ENCODE data around the gene IL6R.
"Not testable (repeated sequence)": the region's sequence is repeated elsewhere in the genome, so short reads cannot be mapped to it uniquely, and the experiment has no call there.

IL6R gene

DNA sequence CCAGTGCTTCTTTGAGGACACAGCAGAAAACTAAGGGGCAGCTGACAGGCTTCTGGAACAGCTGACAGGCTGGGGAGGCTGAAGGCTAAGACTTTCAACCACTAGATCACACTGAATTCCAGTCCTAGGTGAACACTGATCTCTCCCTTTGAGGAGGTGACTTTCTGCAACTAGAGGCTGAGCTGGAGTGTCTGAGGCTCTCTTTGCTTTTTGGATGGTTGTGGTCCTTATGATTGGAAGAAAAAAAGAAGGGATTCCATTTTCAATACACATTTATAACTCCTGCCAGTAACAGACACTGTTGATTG, 1.4 kb downstream of the IL6R start:
- H3K4me3 ChIP-seq (ENCODE audit: low read depth, low read length): no peak overlapping the region

DNA sequence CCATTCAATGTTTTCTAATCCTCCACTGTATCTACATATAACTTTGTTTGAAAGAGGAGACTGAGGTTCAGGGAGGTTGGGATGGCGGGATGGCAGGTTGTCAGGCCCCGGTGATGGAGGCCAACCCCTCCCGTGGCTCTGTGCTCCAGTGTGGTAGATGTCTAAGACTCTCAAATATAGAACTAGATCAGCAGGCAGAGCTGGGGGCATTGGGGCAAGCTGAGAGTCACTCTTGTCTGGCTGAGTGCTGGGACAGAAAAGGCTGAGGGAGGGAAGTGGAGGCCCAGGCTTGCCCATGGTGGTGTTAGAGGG, 1.7 kb downstream of the IL6R start:
- no peak overlapping the region for H3K4me3 ChIP-seq (ENCODE audit: low read depth, low read length)

DNA sequence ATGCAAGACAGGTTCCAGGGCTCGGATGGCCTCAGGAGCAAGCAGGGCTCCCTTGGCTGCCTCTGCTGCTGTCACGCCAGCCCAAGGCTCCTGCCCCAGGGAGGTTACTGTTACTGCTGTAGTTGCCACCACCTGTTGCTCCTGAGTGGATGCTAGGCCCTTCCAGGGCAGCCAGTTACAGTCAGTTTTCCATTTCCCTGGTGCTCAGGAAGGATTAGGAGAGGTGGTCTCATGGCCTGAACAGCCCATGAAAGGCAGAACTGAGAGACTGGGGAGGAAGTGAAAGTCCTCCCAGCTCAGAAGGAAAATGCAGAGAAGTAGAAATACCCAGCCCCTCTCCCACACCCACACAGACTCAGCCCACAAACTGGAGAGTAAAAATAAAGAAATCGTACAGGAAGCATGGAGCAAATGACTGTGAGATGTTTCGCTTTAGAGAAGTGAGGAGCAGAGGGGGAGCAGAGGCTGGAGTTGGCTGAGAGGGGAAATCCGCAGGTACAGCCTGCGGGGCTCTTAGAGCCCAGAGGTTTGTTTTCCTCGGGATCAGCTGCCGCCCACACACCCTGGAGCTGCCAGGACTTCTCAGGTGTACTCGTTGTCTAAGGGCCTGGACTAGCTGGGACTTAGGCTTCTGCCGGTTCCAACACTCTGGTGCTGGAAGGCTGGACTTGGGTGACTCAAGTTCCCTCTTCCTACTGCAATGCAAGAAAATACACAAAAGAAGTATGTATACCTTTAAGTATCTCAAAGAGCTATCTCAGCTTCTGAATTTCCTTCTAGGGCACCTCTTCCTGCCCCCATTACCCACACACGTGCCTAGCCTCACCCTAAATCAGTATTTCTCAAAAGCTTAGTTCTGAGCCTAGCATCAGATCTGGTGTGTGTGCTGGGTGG, 2.3 kb downstream of the IL6R start:
- no peak overlapping the region for H3K4me3 ChIP-seq (ENCODE audit: low read depth, low read length)

DNA sequence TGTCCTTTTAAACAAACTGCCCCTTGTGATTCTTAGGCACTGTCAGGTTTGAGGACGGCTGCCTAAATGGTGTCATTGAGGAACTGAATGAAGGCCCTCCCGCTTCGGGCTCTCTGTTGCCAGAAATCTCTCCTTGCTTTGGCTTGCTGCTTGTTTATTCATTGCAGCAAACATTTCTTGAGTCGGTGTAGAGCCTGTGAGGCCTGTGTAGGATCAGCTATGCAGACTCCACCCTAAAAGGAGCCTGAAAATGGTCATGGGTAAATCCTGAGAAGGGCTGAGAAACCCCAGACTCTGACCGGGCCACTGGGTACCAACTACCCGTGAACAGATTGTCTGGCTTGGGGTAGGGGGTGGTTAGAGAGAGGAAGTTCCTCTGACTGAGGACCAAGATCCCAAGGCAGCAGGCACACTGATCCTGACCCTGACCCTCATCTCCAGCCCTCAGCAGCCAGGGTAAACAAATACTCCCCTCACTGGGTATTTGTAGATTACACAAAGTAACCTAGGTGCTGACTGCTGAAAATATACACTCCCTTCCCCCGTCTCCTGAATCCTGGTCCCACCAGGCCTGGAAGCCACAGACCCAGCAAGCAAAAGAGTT, 3.1 kb downstream of the IL6R start:
- no peak overlapping the region for H3K4me3 ChIP-seq (ENCODE audit: low read depth, low read length)

DNA sequence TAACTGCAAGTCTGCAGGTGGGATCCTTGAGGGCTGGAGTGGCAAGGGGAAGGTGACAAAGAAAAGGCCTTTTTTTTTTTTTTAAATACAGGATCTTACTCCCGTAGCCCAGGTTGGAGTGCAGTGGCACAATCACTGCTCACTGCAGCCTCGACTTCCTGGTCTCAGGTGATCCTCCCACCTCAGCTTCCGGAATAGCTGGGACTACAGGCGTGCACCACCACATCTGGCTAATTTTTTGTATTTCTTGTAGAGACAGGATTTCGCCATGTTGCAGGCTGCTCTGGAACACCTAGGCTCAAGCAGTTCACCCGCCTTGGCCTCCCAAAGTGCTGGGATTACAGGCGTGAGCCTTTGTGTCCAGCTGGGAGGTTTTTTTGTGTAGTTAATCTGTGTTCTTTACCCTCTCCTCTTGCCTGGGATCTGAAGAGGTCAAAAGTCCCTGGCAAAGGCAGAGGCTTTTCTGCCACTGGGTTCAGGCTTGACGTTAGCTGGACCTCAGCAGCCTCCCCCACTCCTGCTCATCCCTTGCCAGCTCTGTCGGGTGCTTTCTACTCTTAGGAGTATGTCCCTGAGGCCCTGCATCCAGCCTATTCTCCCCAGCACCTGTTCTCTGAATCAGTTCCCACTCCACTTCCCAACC, 5.2 kb downstream of the IL6R start:
- H3K4me3 ChIP-seq (ENCODE audit: low read depth, low read length): no peak overlapping the region

DNA sequence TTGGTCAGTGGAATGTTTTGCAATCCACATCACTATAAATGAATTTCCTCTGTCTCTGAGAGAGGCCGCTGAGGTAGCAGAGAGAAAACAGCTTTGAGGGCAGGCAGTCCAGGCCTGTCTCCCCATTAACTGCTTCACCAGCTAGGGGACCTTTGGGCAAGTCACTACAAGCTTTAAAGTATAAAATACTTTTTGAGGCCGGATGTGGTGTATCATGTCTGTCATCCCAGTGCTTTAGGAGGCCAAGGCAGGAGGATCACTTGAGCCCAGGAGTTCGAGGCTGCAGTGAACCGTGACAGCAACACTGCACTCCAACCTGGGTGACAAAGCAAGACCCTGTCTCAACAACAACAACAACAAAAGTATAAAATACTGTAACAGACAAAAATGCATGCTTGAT, 6.4 kb downstream of the IL6R start:
- H3K4me3 ChIP-seq (ENCODE audit: low read depth, low read length): no peak overlapping the region

DNA sequence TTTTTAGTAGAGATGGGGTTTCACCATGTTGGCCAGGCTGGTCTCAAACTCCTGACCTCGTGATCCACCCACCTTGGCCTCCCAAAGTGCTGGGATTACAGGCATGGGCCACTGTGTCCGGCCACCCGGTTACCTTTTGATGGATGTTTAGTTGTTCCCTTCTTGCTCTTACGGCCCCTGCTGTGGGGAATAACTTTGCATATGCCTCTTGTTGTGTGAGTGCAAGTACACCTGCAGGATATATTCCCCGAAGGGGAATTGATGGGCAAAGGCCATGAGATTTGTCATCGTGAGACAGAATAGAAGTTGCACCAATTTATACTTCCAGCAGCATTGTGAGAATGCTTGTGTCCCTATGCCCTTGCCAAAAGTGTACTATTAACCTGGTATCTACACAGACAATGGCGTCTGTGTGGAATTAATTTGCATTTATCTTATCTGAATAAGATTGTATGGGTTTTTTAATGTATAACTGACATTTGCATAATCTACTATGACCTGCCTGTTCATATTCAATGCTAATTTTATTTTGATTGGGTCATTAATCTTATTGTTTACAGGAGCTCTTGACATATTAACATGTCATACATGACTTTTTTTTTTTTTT, 8.1 kb downstream of the IL6R start:
- H3K4me3 ChIP-seq (ENCODE audit: low read depth, low read length): no peak overlapping the region

DNA sequence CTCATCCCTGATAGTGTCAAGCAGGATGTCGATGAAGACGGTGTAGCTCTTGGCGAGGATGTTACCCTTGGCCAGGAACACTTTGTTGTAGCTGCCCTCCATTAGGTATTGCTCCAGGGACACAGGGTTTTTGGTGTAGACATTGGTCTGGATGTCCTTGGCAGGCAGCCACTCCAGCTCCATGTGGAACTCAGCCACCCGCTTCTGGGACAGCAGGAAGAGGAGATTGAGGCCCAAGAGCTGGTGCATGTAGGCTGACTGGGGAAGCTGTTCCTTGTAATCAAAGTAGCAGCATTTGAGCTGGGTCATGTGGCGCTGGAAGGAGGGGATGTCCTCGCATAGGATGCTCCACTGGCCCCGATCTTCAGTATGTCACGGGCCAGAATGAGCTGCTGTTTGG, 9.5 kb downstream of the IL6R start:
- H3K4me3 ChIP-seq (ENCODE audit: low read depth, low read length): no peak overlapping the region

DNA sequence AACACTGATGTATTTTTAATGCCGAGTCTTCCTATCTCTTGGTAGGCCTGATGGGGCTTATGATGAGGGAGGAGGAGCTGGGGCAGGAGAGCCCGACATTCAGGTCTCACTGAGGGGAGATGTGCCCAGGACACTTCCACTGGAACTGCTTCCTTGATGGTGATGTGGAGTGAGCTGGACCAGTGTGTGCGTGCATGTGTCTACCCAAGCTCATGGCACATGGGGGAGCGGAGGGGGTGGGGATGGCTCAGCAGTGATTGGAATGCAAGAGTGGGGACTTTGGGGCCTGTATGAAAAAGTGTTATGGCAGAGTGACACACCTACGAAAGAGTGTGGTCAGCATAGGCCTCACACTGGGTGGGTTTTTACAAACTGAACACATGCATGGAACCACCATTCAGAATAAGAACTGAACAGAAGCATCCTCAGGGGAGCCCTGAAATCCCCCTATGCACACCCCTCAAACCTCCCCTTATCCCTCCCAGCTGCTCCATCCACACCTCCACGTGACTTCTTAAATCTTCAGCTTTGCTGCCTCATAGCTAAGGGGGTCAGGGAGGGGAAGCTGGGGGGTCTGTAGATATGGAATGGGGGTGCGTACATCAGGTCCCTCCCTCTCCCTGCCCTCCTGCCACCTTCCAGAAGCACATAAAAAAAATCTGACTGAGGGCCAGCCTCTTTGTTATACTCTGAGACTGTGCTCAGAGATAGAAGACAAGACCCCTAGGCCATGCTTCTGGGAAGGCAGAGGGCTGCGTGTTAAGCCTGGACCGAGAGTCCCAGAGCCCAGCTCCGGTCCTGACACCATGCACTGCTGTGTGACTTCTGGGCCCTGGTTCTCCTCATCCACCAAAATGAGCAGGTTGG, 11.6 kb downstream of the IL6R start:
- H3K4me3 ChIP-seq (ENCODE audit: low read depth, low read length): no peak overlapping the region

DNA sequence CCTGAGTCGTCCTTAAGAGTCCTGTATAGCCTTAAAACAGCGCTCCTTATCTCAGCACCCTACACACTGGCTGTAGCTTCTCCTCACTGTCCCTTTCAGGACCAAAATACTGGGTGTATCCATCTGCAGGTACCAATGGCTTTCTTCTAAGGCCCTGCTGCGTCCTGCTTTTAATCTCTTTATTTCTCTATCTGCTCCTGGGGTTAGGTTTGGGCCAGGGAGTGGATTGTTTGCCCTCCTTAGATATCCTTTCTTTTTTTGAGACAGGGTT, 12.1 kb downstream of the IL6R start:
- no peak overlapping the region for H3K4me3 ChIP-seq (ENCODE audit: low read depth, low read length)

DNA sequence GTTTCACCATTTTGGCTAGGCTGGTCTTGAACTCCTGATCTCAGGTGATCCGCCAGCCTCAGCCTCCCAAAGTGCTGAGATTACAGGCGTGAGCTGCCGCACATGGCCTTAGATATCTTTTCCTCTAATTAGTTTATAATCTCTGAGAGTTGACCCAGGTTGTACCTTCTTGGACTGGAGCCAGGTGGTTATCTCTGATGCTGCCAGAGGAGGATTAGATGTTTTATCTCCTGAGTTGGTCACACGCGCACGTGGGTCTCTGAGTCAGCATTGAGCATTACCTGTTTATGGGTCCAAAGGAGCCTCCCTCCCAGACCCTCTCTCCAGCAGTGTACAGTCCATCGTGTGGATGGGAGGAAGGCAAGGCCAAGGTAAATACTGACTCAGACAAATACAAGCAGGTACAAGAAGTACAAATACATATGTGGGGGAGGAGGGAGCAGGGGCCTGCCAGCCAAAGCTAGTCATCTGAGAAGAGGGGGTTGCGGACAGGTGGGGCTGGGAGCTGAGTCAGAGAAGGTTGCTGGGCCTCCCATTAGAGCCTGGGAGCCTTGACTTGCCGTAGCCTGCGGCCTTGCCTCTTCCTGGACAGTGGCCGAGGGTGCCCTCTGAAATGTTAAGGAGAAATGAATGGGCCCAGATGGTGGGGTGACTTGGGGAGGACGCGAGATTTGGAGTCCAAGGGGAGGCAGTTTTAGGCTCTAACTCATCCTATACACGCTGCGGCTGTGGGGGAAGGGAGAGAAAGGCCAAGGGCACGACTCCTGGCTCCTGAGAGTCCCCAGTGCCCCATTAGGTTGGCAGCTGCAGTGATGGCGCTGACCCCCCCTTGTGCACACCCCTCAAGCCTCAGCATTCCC, 13.1 kb downstream of the IL6R start:
- H3K4me3 ChIP-seq (ENCODE audit: low read depth, low read length): no peak overlapping the region

DNA sequence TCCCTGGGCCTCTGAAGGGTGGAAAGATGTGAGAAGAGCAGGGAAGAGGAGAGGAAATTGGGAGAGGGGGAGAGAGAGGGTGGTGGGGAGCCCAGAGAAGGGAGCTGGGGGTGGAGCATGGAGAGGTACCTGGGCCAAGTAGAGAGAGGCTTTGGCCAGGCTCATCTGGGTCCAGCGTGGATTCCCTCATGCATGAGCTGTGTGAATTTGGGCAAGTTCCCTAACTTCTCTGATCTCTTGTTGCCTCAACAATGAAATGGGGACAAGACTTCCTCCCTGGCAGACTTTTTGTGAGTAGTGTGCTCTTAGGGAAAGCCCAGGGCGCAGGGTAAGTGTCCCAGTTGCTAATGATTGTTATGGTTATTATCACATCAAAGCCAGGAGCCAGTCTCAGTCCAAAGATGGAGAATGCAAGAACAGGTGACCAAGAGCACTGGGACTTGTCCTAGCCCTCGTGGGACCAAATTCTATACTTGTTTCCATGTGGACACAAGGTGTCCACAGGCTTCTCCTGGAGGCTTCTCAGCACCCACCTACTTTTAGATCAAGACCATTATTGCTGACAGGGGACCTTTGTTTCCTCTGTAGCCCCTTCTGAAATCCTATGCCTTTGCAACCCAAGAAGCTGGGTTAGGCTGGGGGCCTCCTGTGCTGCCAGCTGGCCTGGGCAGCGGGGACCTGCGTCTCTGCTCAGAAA, 13.9 kb downstream of the IL6R start:
- no peak overlapping the region for H3K4me3 ChIP-seq (ENCODE audit: low read depth, low read length)

DNA sequence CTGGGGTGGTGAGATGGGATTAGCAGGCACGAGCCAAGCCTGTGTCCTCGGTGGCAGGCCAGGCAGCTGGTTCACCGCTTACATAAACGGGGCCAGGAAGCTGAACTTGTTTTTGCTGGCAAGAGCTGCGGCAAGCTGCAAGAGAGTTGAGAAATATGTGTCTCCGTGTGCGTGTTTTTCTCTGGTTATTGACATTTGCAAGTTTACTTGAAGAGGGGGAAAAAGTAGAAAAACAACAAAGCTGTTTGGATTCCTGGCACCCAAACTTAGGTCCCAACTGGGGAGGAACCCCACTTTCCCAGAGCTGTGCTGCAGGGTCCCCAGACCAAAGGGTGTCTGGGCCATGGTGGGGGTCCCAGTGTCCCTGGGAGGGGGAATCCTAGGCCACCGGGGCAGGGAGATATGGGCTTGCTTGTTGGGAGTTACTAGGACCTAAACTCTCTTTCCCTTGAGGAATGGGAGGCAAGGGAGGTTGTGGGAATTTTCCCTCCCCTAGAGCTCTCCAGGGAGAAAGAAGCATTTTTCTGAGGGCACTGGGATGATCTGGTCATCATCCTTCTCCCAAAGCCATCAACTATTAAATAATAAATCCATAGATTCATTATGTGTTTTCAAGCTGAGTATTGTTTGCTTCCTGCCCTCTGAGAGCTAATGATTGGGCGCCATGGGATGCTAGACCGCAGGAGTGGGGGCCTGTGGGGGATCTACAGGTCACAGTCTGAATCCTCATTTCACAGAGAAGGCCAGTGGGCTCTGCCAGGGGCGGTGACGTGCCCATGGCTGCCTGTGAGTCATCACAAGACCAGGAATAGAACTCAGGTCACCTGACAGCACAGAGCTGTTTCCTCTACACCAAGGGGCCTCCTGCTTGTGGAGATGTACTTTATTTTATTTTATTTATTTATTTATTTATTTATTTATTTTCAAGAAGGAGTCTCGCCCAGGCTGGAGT, 14.8 kb downstream of the IL6R start:
- H3K4me3 ChIP-seq (ENCODE audit: low read depth, low read length): no peak overlapping the region

DNA sequence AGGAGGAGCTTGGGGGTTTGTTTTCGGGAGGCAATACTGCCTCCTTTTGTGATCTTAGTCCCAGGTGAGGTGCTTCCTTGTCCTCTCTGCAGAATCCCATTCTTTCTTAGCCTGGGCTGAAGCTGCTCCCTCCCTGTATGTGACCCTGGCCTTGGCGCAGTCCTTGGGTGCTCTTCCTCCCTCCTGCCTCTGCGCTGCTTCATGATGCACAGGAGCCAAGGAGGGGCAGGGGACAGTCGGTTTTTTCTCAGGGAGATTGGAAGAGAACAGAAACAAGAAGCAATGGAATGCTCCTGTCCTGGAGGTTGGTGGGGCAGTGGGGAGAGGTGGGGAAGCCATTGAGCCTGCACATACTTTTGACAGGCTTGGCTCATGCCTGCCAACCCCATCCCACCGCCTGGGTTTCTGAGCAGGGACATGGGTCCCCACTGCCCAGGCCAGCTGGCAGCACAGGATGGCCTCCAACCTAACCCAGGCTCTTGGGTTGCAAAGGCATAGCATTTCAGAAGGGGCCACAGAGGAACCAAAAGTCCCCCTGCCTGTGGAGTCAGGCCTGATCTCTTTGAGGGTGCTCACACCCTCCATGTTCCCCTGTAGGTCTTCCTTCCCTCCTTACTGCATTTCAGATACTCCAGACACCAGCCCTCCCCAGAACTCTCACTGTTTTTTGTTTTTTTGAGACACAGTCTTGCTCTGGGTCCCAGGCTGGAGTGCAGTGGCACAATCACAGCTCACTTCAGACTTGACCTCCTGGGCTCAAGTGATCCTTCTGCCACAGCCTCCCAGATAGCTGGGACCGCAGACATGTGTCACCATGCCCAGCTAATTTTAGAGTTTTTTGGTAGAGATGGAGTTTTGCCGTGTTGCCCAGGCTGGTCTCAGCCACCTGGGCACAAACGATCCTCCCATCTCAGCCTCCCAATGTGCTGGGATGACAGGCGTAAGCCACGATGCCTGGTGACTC, 16.1 kb downstream of the IL6R start:
- no peak overlapping the region for H3K4me3 ChIP-seq (ENCODE audit: low read depth, low read length)

DNA sequence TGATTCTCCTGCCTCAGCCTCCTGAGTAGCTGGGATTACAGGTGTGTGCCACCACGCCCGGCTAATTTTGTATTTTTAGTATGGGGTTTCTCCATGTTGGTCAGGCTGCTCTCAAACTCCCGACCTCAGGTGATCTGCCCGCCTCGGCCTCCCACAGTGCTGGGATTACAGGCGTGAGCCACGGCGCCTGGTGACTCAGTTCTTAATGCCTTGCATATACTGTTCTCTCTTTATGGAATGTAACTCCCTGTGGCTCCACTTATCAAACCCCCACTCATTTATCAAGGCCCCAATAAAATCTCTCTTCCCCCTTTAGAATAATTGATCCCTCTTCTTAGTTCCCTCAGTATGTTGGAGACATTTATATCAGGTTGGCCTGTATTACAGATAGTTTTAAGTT, 16.9 kb downstream of the IL6R start:
- H3K4me3 ChIP-seq (ENCODE audit: low read depth, low read length): not testable (repeated sequence)

DNA sequence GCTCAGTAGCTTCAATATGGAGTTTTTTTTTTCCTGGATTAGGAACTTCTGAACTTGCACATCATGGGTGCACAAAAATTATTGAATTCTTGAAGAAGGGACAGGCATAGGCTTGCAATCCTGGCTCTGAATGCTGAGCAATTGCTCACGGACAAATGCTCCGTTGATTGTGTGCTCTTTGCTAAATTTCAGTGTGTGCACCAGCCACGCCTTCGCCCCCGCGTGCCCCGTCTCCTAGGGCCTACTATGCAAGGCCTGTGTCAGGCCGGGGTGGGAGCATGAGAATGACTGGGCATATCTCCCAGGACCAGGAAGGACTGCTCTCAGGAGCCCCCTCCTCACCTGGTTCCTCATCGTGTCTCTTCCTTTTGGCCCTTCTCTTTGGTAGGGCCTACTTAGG, 17.4 kb downstream of the IL6R start:
- H3K4me3 ChIP-seq (ENCODE audit: low read depth, low read length): no peak overlapping the region

DNA sequence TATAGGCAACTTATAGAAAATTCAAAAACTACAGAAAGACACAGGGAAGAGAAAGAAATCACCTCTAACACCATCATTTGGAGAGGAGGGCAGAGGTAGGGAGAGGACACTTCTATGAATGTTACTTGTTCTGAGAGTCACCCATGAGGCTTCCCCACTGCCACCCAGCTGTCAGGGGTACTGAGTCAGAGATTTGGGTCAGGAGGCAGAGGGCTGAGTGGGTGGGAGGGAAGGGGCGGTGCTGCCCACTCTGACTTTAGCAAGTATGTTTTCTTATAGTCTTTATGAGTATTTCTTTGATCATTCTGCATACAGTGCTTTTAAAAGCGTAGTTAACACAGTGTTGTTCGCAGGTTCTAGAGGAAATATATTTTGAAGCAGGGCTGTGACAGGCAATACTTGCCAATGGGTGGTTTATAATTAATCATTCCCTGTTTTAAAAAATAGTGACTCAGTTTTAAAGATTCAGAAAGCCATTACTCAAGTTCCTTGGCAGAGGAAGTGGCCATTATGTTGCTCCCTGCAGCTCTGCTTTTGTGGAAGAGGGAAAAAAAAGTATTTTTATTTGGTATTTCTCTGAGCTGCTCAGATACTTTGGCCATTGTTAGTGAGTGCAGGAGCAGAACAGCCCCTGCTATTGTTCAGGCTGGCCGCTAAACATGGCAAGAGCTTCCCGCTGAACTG, 18.3 kb downstream of the IL6R start:
- no peak overlapping the region for H3K4me3 ChIP-seq (ENCODE audit: low read depth, low read length)
